Measurements from ENCODE around the gene TMEM214.

- no peak for TF ChIP-seq CTCF (conservative IDR thresholded peaks at IDR 0.05 in 1 of 2, IDR thresholded peaks at IDR 0.05 in 1 of 2; ENCODE audit: extremely low read depth in 1 of 2, insufficient read depth in 1 of 2, low read depth in 1 of 2, low read length in 2 of 2)
- TF ChIP-seq EZH2 (IDR thresholded peaks at IDR 0.05; ENCODE audit: borderline replicate concordance, low read length): no peak
Measured at GRCh38 chr2:26998323-26998722, 34.4 kb upstream of the TMEM214 start.
